ENCODE results near the gene SCN2A.
A peak's percentile ranks its signal among the peaks of the same experiment; 100 is the strongest.

SCN2A gene

GRCh38 chr2:165198181-165198580 is 41.0 kb upstream of the SCN2A start:
- ChIA-PET CTCF (interaction anchor here (1.9 kb wide), 1 partner anchor 182 kb away, joined by 7 read pairs; no protein-coding TSS in a partner anchor), POLR2A (no interaction called here)
- H3K4me3 ChIP-seq (ENCODE audit: low read depth, low read length) = no peak overlapping the region
- no peak for DNase-seq (ENCODE audit: low read depth, low spot score)
- TF ChIP-seq CTCF (IDR thresholded peaks at IDR 0.05; ENCODE audit: insufficient read depth, low read length, missing control alignments) = no peak

DNA sequence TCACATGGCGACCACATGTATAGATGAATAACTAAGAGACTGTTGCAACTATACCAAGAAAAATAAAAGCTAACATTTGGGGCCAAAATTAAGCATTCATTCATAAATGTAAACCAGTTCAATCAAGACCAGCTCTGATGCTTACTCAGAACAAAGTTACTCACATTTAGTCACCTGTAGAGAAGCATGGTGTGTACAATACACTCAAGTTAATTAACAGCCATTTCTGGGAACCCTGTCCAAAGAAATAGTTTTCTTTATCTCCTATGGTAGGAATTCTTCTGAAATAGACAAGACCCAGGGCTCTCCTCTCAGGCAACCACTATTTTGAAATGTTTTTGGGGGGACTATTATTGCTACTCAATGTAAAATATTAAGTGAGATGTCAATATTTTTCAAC is 37.0 kb upstream of the SCN2A start:
- DNase-seq (ENCODE audit: low read depth, low spot score) = no peak
- no peak for TF ChIP-seq CTCF (IDR thresholded peaks at IDR 0.05; ENCODE audit: insufficient read depth, low read length, missing control alignments)
- ChIA-PET POLR2A (no interaction called here), CTCF (interaction anchor here (1.0 to 9.9 kb wide), 5 partner anchors 15 to 210 kb away, joined by 3 to 163 read pairs (median 19); no protein-coding TSS in a partner anchor)
- no peak overlapping the region for H3K4me3 ChIP-seq (ENCODE audit: low read depth, low read length)

DNA sequence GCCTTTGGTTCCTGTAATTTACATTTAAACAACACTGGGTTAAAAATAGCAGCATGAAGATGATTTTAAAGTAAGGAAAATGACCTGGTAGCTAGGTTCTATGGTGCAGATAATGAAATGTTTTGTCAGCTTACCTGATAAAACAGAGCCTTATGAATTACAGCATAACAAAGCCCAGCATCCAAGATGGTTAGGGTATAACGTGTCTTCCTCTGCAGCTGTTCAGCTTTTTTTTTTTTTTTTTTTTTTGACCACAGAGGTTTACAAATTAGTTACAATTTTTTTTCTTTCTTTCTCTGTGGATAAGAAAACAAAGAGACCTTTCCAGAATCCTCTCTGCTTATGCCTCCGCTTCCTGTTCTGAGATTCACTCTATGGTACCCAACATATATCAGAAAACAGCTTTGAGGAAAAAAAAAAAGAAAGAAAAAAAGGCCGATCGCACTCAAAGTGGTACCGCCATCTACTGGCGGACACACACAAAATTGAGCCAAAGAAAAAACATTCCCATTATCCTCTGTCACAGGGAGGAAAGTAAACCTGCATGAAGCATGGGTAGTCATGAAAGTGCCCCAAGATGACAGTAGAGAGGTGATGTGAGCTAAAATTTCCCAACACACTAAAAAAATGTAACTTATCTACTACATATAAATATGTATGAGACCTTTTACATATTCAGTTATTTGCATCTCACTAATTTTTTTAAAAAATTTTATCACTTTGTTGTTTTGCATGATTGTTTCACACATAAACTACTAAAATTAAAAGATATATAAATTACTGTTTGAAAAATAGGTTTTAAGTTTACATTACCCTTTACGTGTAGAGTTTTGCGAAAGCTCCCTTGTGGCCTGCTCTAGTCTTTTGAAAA is 35.3 kb upstream of the SCN2A start, which contains the start of gene SCN3A:
TSS of gene SCN3A (minus strand) at position 362 of the 871 bp plus-strand sequence. CDS start 27,656 bp downstream, outside the sequence.
- no peak within 1 kb of the TSS for H3K4me3 ChIP-seq (ENCODE audit: low read depth, low read length)
- CTCF ChIA-PET = interaction anchor here (0.7 to 9.9 kb wide), 28 partner anchors 8 to 468 kb away, joined by 3 to 163 read pairs (median 5); partner anchors contain the start of gene SCN2A
- DNase-seq (ENCODE audit: low read depth, low spot score) = no peak
- TF ChIP-seq CTCF (IDR thresholded peaks at IDR 0.05; ENCODE audit: insufficient read depth, low read length, missing control alignments) = peak; percentile 65
- POLR2A ChIA-PET = interaction anchor here (0.6 kb wide), 1 partner anchor 231 kb away, joined by 3 read pairs; no protein-coding TSS in a partner anchor

DNA sequence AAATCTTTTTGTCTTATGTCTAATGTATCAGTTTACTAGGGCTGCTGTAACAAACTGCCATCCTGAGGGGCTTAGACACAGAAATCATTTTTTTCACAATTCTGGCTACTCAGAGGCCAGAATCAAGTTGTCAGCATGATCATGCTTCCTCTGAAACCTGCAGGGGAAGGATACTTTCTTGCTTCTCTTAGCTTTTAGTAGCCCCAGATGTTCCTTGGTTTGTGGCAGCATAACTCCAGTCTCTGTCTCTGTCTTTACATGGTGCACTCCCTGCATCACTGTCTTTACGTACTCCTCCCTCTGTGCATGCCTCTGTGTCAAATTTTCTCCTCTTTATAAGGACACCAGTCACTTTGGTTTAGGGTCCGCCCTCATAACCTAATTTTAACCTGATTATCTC is 33.3 kb upstream of the SCN2A start:
- CTCF ChIA-PET = interaction anchor here (1.5 to 9.9 kb wide), 6 partner anchors 10 to 512 kb away, joined by 3 to 163 read pairs (median 22); no protein-coding TSS in a partner anchor
- no peak for TF ChIP-seq CTCF (IDR thresholded peaks at IDR 0.05; ENCODE audit: insufficient read depth, low read length, missing control alignments)
- POLR2A ChIA-PET = no interaction called here
- DNase-seq (ENCODE audit: low read depth, low spot score) = no peak
- no peak overlapping the region for H3K4me3 ChIP-seq (ENCODE audit: low read depth, low read length)

DNA sequence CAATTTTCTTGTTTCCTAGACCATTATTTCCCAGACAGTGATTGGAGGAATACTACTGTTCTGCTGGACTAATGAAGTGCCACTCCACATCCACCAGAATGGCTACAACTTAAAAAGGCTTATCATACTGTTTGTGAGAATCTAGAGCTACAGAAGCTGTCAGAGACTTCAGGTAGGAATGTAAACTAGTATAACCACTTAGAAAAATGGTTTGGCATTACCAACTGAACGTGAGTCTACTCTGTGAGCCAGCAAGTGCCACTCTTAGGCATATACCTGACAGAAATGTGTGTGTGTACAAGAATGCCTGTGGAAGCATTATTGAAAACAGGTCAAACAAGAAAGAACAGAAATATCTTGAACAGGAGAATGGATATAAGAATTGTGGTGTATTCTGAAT is 31.1 kb upstream of the SCN2A start:
- CTCF ChIA-PET = interaction anchor here (7.8 to 9.9 kb wide), 2 partner anchors 191 to 216 kb away, joined by 77 to 163 read pairs; no protein-coding TSS in a partner anchor
- no peak for DNase-seq (ENCODE audit: low read depth, low spot score)
- POLR2A ChIA-PET = no interaction called here
- no peak overlapping the region for H3K4me3 ChIP-seq (ENCODE audit: low read depth, low read length)
- no peak for TF ChIP-seq CTCF (IDR thresholded peaks at IDR 0.05; ENCODE audit: insufficient read depth, low read length, missing control alignments)

DNA sequence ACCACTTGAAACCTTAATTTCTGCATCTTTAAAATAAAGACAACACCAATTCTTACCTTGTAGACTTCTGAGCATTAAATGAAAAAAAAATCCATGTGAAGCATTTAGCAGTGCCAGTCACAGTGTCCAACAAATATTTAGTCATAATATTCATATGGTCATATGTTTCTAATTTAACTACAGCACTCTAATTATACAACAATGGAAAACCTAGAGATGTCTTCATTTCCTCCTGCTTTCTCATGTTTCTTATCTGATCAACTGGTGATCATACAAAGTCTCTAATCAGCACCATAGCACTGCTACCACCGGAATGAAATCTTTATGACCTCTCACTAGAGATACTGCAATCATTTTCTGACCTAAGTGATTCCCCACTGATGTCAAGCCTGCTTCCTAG is 25.1 kb upstream of the SCN2A start:
- POLR2A ChIA-PET = no interaction called here
- no peak for TF ChIP-seq CTCF (IDR thresholded peaks at IDR 0.05; ENCODE audit: insufficient read depth, low read length, missing control alignments)
- no peak overlapping the region for H3K4me3 ChIP-seq (ENCODE audit: low read depth, low read length)
- DNase-seq (ENCODE audit: low read depth, low spot score) = no peak
- CTCF ChIA-PET = interaction anchor here (1.7 kb wide), 1 partner anchor 198 kb away, joined by 4 read pairs; no protein-coding TSS in a partner anchor
